ENCODE measurements around the gene ZNF536.
"Not testable (repeated sequence)": the region's sequence is repeated elsewhere in the genome, so short reads cannot be mapped to it uniquely, and the experiment has no call there.

The ZNF536 gene

DNA sequence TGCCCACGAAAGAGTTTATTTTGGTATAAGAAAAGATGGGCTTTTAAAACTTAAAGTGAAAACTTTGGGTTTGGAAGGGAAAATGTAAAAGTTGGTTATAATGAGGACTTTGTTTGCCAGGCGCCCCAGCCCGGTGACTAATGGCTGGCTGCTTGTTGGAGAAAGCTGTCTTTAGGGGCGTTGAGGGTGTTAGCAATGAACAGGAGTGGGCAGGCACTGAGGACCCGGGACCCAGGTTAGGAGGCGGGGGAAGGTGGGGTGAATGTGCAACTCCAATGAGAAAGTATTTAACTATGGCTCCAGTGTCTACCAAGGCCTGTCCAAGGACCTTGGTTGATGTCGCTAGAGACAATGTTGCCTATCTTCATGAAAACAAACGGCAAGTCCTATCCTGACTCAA lies 118.6 kb downstream of the ZNF536 start:
- TF ChIP-seq, protein P1, sequence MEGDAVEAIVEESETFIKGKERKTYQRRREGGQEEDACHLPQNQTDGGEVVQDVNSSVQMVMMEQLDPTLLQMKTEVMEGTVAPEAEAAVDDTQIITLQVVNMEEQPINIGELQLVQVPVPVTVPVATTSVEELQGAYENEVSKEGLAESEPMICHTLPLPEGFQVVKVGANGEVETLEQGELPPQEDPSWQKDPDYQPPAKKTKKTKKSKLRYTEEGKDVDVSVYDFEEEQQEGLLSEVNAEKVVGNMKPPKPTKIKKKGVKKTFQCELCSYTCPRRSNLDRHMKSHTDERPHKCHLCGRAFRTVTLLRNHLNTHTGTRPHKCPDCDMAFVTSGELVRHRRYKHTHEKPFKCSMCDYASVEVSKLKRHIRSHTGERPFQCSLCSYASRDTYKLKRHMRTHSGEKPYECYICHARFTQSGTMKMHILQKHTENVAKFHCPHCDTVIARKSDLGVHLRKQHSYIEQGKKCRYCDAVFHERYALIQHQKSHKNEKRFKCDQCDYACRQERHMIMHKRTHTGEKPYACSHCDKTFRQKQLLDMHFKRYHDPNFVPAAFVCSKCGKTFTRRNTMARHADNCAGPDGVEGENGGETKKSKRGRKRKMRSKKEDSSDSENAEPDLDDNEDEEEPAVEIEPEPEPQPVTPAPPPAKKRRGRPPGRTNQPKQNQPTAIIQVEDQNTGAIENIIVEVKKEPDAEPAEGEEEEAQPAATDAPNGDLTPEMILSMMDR (IDR thresholded peaks at IDR 0.05; ENCODE audit: extremely low read depth, missing control alignments) = no peak
- DNase-seq (ENCODE audit: low spot score) = no peak

DNA sequence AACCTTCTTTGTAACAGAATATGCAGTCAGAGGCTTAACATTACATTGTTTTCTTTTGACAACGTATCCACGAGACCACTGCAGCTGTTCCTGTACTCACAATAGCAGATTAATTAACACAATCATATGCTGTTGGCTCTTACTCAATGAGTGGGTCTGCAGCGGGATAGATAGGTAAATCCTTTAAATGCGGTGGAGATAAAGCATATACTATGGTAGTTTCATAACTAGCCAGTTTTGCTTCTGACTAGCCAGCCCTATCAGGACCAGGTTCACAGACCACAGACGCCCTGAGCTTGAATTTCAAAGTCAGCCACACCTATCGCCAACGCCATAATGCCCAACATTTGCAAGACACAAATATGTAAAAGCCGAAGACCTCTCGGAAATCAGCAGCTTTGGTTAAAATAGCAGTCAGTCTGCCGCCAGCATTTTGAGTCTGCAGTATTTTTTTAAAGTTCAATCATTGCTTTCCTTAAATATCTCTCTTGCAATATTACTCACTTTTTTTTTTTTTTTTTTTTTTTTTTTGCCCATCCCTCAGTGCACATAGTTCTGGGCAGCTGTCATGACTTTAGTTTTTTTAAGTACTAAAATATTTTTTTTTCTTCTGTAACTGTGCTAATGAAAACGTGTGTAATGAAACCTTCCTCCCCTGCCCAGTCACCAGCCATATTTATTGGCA lies 120.5 kb downstream of the ZNF536 start:
- no peak for DNase-seq (ENCODE audit: low spot score)

DNA sequence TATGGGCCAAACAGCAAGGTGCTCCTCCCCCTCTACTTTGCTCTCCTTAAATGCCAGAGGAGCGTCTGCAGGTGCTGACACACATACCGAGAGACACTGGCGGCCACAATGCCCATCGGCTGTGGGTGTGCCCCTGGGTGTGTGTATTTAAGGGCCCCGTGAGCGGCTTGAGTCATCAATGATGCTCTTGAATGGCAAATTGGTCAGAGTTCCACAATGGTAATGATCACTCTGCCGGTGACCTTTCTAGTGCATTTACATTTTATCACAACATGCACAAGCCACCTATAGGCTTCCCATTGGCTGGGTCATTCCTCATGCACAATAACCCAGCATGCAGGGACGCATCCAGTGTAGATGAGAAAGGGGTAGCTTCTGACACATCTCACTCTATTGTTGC lies 124.8 kb downstream of the ZNF536 start:
- TF ChIP-seq, protein P1 (IDR thresholded peaks at IDR 0.05; ENCODE audit: extremely low read depth, missing control alignments) = no peak
- DNase-seq (ENCODE audit: low spot score) = no peak

More for the DNA sequence above, 120.5 kb downstream of the ZNF536 start:
- TF ChIP-seq, protein P1 (IDR thresholded peaks at IDR 0.05; ENCODE audit: extremely low read depth, missing control alignments) = no peak

DNA sequence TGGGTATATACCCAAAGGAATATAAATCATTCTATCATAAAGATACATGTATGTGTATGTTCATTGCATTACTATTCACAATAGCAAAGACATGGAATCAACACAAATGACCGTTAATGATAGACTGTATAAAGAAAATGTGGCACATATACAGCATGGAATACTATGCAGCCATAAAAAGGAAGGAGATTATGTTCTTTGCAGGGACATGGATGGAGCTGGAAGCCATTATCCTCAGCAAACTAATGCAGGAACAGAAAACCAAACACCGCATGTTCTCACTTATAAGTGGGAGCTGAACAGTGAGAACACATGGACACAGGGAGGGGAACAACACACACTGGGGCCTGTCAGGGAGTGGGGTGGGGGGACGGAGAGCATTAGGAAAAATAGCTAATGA lies 125.9 kb downstream of the ZNF536 start:
- not testable (repeated sequence) for DNase-seq (ENCODE audit: low spot score)

DNA sequence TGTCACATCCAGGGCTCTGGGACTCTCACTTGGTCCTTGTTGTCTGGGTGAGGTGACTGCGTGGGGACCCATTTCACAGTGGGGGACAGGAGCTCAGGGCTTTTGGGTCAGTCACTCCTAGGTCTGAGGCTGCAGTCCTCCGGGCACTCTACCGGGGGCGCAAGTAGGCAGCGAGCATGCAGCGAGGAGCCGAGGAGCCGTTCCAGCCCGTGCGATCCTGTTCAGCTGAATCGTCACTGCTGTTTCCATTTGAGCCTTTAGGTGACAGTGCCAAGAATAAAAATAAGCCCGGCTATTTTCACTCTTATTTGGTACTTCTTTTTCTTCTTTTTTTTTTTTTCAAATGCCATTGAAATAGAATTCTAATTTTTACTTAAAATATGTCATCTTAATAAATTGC lies 126.5 kb downstream of the ZNF536 start:
- TF ChIP-seq, protein P1 (IDR thresholded peaks at IDR 0.05; ENCODE audit: extremely low read depth, missing control alignments) = no peak
- no peak for DNase-seq (ENCODE audit: low spot score)

DNA sequence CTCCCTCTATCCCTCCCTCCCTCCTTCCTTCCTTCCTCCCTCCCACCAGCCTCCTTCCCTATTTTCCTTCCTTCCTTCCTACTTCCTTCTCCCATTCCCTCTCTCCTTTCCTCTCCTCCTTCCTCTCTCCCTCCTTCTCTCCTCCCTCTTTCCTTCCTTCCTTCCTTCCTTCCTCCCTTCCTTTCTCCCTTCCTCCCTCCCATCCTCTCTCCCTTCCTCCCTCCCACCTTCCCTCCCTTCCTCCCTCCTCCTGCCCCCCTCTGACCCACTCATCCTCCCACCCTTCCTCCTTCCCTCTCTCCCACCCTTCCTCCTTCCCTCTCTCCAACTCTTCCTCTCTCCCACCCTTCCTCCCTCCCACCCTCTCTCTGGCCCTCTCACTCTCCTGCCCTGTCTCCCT lies 132.1 kb downstream of the ZNF536 start:
- DNase-seq (ENCODE audit: low spot score) = no peak

DNA sequence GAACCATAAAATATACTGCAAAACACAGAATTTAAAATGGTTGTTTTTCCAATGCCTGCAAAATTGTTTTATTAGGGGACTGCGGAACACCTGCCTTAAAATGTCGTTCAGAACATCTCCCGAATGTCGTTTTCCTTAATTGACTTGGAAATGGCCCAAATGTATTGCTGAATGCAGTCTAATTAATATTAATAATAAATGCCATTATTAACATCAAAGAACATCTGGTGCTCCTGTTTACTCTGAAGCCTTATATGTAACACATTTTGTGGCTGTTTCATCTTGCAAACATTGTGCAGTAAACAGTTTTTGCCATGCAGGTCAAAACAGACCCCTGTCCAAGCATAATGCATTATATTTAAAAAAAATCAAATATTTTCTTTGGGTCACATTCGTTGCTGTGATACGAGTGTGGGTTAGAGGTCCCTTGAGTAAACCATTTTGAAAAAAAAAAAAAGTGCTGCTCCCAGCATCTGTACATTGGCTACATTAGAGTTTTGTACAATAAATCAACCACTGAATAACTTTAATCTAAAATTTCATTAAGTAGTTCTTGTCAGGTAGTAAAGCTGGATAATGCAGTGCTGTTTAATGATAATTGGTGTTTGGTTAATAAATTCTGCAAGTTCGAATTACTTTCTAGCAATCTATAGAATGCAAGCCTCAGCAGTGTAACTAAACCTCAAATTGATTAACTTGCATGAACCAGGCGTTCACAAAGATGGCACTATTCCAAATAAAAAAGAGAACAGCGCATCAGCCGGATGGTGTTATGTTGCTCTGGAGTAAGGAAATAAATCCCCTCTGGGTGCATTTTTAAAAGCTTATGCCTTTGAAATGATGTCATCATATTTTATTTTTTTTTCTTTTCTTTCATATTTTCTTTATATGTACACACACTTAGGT lies 140.2 kb downstream of the ZNF536 start:
- DNase-seq (ENCODE audit: low spot score) = no peak
- TF ChIP-seq, protein P1 (IDR thresholded peaks at IDR 0.05; ENCODE audit: extremely low read depth, missing control alignments) = no peak

More for the DNA sequence above, 132.1 kb downstream of the ZNF536 start:
- TF ChIP-seq, protein P1 (IDR thresholded peaks at IDR 0.05; ENCODE audit: extremely low read depth, missing control alignments) = no peak

Measured in GM20000 (cell line).